Psoas muscle (tissue), 8 donors: ENCODE measurements around the gene HECTD1. TPM values are rescaled to one million over a fixed set of nuclear protein-coding genes. Genes with fewer than 3 reads are reported as not detected.

ENCODE experiments used
- ATAC-seq, 4 donors: fragments of 200-7000 bp; cut with Tn5 transposase; one replicate each; pipeline ENCODE4 v1.9.1; 2020; ENCODE audit warnings: moderate library complexity in 3 of 4, mild to moderate bottlenecking in 2 of 4
- DNase-seq, 2 donors: peaks; one replicate each; pipeline ENCODE4 v3.0.0-alpha.2; 2020
- H3K27ac ChIP-seq: fragments of 200-600 bp; one replicate; pipeline ENCODE4 v1.8.0; 2022
- H3K27me3 ChIP-seq, 3 donors: fragments of 200-600 bp in 1 of 3; one replicate each; pipeline versions ENCODE4 v1.6.1 to v1.8.0; 2013 to 2022; ENCODE audit warnings: low read length in 2 of 3, mild to moderate bottlenecking in 2 of 3, moderate library complexity in 1 of 3; ENCODE audit not compliant: insufficient read depth in 3 of 3
- H3K36me3 ChIP-seq, 2 donors: fragments of 200-600 bp in 1 of 2; one replicate each; pipeline versions ENCODE4 v1.6.1 to v1.8.0; 2013 to 2022; ENCODE audit warnings: low read depth in 1 of 2, mild to moderate bottlenecking in 1 of 2, moderate library complexity in 1 of 2; ENCODE audit not compliant: insufficient read depth in 1 of 2
- H3K4me1 ChIP-seq: fragments of 200-600 bp; one replicate; pipeline ENCODE4 v1.8.0; 2022
- H3K4me3 ChIP-seq: fragments of 200-600 bp; one replicate; pipeline ENCODE4 v1.8.0; 2022; ENCODE audit warnings: mild to moderate bottlenecking
- H3K9me3 ChIP-seq: fragments of 200-600 bp; one replicate; pipeline ENCODE4 v1.8.0; 2022
- CTCF ChIP-seq: fragments of 200-600 bp; IDR thresholded peaks from one replicate; pipeline ENCODE4 v1.8.0; 2022; ENCODE audit warnings: antibody characterized with exemption
- WGBS, 3 donors: extraction: QIAGEN DNeasy Blood & Tissue Kit; methylation state at CpG; one replicate each; pipeline versions ENCODE4 v1.1.6 to v1.1.7; 2013; 5-methylcytosine and 5-hydroxymethylcytosine counted together
- intact Hi-C, 2 donors: fragments of 100-400 bp; cut with DNase I; formaldehyde crosslinking; loops; one replicate each; pipeline versions ENCODE4 v1.11.0 to v1.14.2; 2022
- polyA plus RNA-seq, 3 donors: library from polyadenylated mRNA; stranded (reverse); fragments of 200-250 nt; gene quantifications; one replicate each; pipeline ENCODE4 v1.2.3, GENCODE V29; 2013
- total RNA-seq, 4 donors: library from RNA; stranded (reverse); fragmentation: NEBNext Ultra II Directional in 2 of 4; extraction: Animal tissue kit (Norgen Biotek cat#: 25700) in 2 of 4; gene quantifications; one replicate each; pipeline versions ENCODE4 v1.2.1 to v1.2.4, GENCODE V29; 2021 to 2023
- donor health status: healthy with polysubstance abuse.
- donor health status: DM: no; HTN: no; CAD: no; lungs with moderate emphysema.
- donor health status: Bipolar disorder and iron deficiency.
- donor health status: healthy.
- donor health status: DM: yes; HTN: yes; CAD: no.
- donor health status: DM: no; HTN: no; CAD: no.
- donor health status: DM: no; HTN: no; CAD: no.
- donor health status: DM: yes; HTN: yes; CAD: no.

Gene HECTD1
- total and polyA plus RNA-seq, 7 donors, result 151 to 405 (median 217) TPM

GRCh38 chr14:31208546-31209424, 1.2 kb upstream of the HECTD1 start:
- Histone ChIP-seq H3K9me3 (no peaks in the 10 kb centered on the region), H3K4me3 (peak overlapping the region; percentile 92), H3K36me3 (peaks cover 0 to 6% of the 10 kb centered on the region in 2 donors), H3K4me1 (peaks cover 20% of the 10 kb centered on the region), H3K27me3 (no peaks in the 10 kb centered on the region), H3K27ac (peak overlapping the region; percentile 99)
- no peak for TF ChIP-seq CTCF
- DNase-seq (no peak), ATAC-seq (no peak)
- 70 to 72% (median 71%) methylated on average over 16 of the region's 16 CpGs for WGBS, 3 donors
- intact Hi-C loops, result loop anchor here (5.0 to 10.0 kb wide), 3 partner anchors 116 to 149 kb away; no protein-coding TSS in a partner anchor

GRCh38 chr14:31207287-31207754, 272 bp downstream of the HECTD1 start:
- WGBS, 3 donors, result 0% methylated on average over 29 to 59 of the region's 59 CpGs
- intact Hi-C loops, result loop anchor here (2.0 to 10.0 kb wide), 4 partner anchors 21 to 150 kb away; no protein-coding TSS in a partner anchor
- Histone ChIP-seq H3K27me3 (no peaks in the 10 kb centered on the region), H3K27ac (peak overlapping the region; percentile 99), H3K36me3 (peaks cover 6 to 19% of the 10 kb centered on the region in 2 donors), H3K4me3 (peak overlapping the region; percentile 92), H3K4me1 (peaks cover 20% of the 10 kb centered on the region), H3K9me3 (no peaks in the 10 kb centered on the region)
- ATAC-seq (peak; percentile 52 to 61 (median 55)), DNase-seq (no peak)
- no peak for TF ChIP-seq CTCF

- Histone ChIP-seq H3K27me3 (no peaks in the 10 kb centered on the region), H3K27ac (peak overlapping the region; percentile 99), H3K36me3 (peaks cover 6 to 25% of the 10 kb centered on the region in 2 donors), H3K9me3 (no peaks in the 10 kb centered on the region), H3K4me1 (peaks cover 20% of the 10 kb centered on the region), H3K4me3 (peak overlapping the region; percentile 92)
- intact Hi-C loops, result loop anchor here (2.0 to 10.0 kb wide), 4 partner anchors 22 to 151 kb away; no protein-coding TSS in a partner anchor
- DNase-seq, result peak in 1 of 2 donors; percentile 49
- WGBS, 3 donors, result 0% methylated on average over 47 to 55 of the region's 55 CpGs
- ATAC-seq, result peak; percentile 14 to 51 (median 32)
- no peak for TF ChIP-seq CTCF
These were observed 882 bp downstream of the HECTD1 start for GRCh38 chr14:31206536-31207286.

- H3K27ac ChIP-seq, result peak overlapping the region; percentile 99
These were observed 1.7 kb downstream of the HECTD1 start for GRCh38 chr14:31205681-31206535.

More at GRCh38 chr14:31205681-31206535, 1.7 kb downstream of the HECTD1 start:
- Histone ChIP-seq H3K9me3 (no peaks in the 10 kb centered on the region), H3K27me3 (no peaks in the 10 kb centered on the region), H3K4me1 (peaks cover 28% of the 10 kb centered on the region), H3K36me3 (peaks cover 6 to 33% of the 10 kb centered on the region in 2 donors), H3K4me3 (peak overlapping the region; percentile 92)
- ATAC-seq, result peak; percentile 22 to 53 (median 49)
- no peak for DNase-seq
- intact Hi-C loops, result loop anchor here (2.0 to 10.0 kb wide), 4 partner anchors 23 to 151 kb away; no protein-coding TSS in a partner anchor
- WGBS, 3 donors, result 5 to 6% (median 5%) methylated on average over 9 of the region's 9 CpGs
- TF ChIP-seq CTCF, result no peak
